H9 (cell line): ENCODE data around the gene MTHFD1L. TPM values are rescaled to one million over a fixed set of nuclear protein-coding genes. Genes with fewer than 3 reads are reported as not detected.

Experiments
- DNase-seq: peaks from one replicate; pipeline ENCODE4 v3.0.0-alpha.2; 2017
- H2AFZ ChIP-seq: one replicate; pipeline ENCODE4 v1.6.1; 2013; ENCODE audit warnings: mild to moderate bottlenecking, low read length, control low read depth, moderate library complexity
- H2AK5ac ChIP-seq: 2 replicates; pipeline ENCODE4 v1.6.1; 2013; ENCODE audit warnings: low read length, control low read depth, mixed read lengths; ENCODE audit not compliant: insufficient read length
- H2BK120ac ChIP-seq: one replicate; pipeline ENCODE4 v1.6.1; 2013; ENCODE audit warnings: low read depth, mild to moderate bottlenecking, low read length, control low read depth, inconsistent platforms; ENCODE audit not compliant: poor library complexity, severe bottlenecking
- H2BK12ac ChIP-seq: 2 replicates; pipeline ENCODE4 v1.6.1; 2013; ENCODE audit warnings: low read length, control low read depth, mixed read lengths, low read depth; ENCODE audit not compliant: insufficient read length
- H2BK15ac ChIP-seq: 2 replicates; pipeline ENCODE4 v1.6.1; 2013; ENCODE audit warnings: low read depth, low read length, control low read depth
- H2BK20ac ChIP-seq: one replicate; pipeline ENCODE4 v1.6.1; 2013; ENCODE audit warnings: low read depth, mild to moderate bottlenecking, low read length, control low read depth, inconsistent platforms; ENCODE audit not compliant: poor library complexity, severe bottlenecking
- H2BK5ac ChIP-seq: 2 replicates; pipeline ENCODE4 v1.6.1; 2013; ENCODE audit warnings: low read length, control low read depth, mixed read lengths; ENCODE audit not compliant: insufficient read length
- H3K14ac ChIP-seq: 2 replicates; pipeline ENCODE4 v1.6.1; 2013; ENCODE audit warnings: low read length, control low read depth; ENCODE audit not compliant: insufficient read depth
- H3K18ac ChIP-seq: 2 replicates; pipeline ENCODE4 v1.6.1; 2013; ENCODE audit warnings: low read depth, mild to moderate bottlenecking, mixed read lengths, low read length, control low read depth; ENCODE audit not compliant: insufficient read length
- H3K23ac ChIP-seq: 2 replicates; pipeline ENCODE4 v1.6.1; 2013; ENCODE audit warnings: low read length, control low read depth, mixed read lengths, low read depth; ENCODE audit not compliant: insufficient read length
- H3K23me2 ChIP-seq: 2 replicates; pipeline ENCODE4 v1.6.1; 2013; ENCODE audit warnings: low read depth, mild to moderate bottlenecking, mixed read lengths, low read length, control low read depth; ENCODE audit not compliant: insufficient read length, poor library complexity, severe bottlenecking
- H3K27ac ChIP-seq: 2 replicates; pipeline ENCODE4 v1.5.1; 2013; ENCODE audit warnings: low read length, control low read depth, mixed read lengths, low read depth; ENCODE audit not compliant: insufficient read length
- H3K27me3 ChIP-seq: 2 replicates; pipeline ENCODE4 v1.6.1; 2013; ENCODE audit warnings: low read length, control low read depth, inconsistent platforms; ENCODE audit not compliant: insufficient read depth
- H3K4ac ChIP-seq: 2 replicates; pipeline ENCODE4 v1.6.1; 2013; ENCODE audit warnings: low read depth, mild to moderate bottlenecking, control low read depth, inconsistent platforms, low read length, moderate library complexity
- H3K4me1 ChIP-seq: 2 replicates; pipeline ENCODE4 v1.6.1; 2013; ENCODE audit warnings: low read length, control low read depth, inconsistent platforms; ENCODE audit not compliant: insufficient read depth
- H3K4me2 ChIP-seq: 2 replicates; pipeline ENCODE4 v1.6.1; 2013; ENCODE audit warnings: low read length, control low read depth, mixed read lengths; ENCODE audit not compliant: insufficient read length, insufficient read depth
- H3K56ac ChIP-seq: 2 replicates; pipeline ENCODE4 v1.6.1; 2013; ENCODE audit warnings: low read depth, mild to moderate bottlenecking, mixed read lengths, low read length, control low read depth; ENCODE audit not compliant: insufficient read length
- H3K79me1 ChIP-seq: 2 replicates; pipeline ENCODE4 v1.6.1; 2013; ENCODE audit warnings: low read depth, mild to moderate bottlenecking, moderate library complexity, low read length, control low read depth, inconsistent platforms; ENCODE audit not compliant: insufficient read depth, poor library complexity, severe bottlenecking
- H3K79me2 ChIP-seq: 2 replicates; pipeline ENCODE4 v1.6.1; 2013; ENCODE audit warnings: low read length, control low read depth, inconsistent platforms; ENCODE audit not compliant: insufficient read depth
- H3K9ac ChIP-seq: 2 replicates; pipeline ENCODE4 v1.6.1; 2013; ENCODE audit warnings: low read length, control low read depth, mixed read lengths; ENCODE audit not compliant: insufficient read length; ENCODE audit errors: extremely low read depth
- H3K9me3 ChIP-seq: one replicate; pipeline ENCODE4 v1.6.1; 2013; ENCODE audit warnings: low read depth, low read length, inconsistent platforms; ENCODE audit not compliant: control insufficient read depth
- H3T11ph ChIP-seq: one replicate; pipeline ENCODE4 v1.6.1; 2013; ENCODE audit warnings: mild to moderate bottlenecking, low read length, control low read depth, inconsistent platforms
- H4K20me1 ChIP-seq: one replicate; pipeline ENCODE4 v1.6.1; 2013; ENCODE audit not compliant: control insufficient read depth, insufficient read length, insufficient read depth
- H4K5ac ChIP-seq: 2 replicates; pipeline ENCODE4 v1.6.1; 2013; ENCODE audit warnings: low read depth, mild to moderate bottlenecking, mixed read lengths, low read length, control low read depth; ENCODE audit not compliant: insufficient read length
- H4K8ac ChIP-seq: replicated peaks from 2 replicates; pipeline ENCODE4 v1.6.1; 2013; ENCODE audit warnings: low read length, control low read depth, mixed read lengths, low read depth; ENCODE audit not compliant: insufficient read length
- H4K91ac ChIP-seq: 2 replicates; pipeline ENCODE4 v1.6.1; 2013; ENCODE audit warnings: low read depth, mild to moderate bottlenecking, moderate library complexity, mixed read lengths, low read length, control low read depth; ENCODE audit not compliant: insufficient read length
- H3K27ac Mint-ChIP-seq, 3 experiments: 2 replicates in 2 of 3; 3 replicates in 1 of 3; pipeline ENCODE4 v1.8.0; 2020 to 2021; ENCODE audit warnings: mixed read lengths in 3 of 3, mild to moderate bottlenecking in 1 of 3, moderate library complexity in 1 of 3
- H3K27me3 Mint-ChIP-seq: 2 replicates; pipeline ENCODE4 v1.8.0; 2021; ENCODE audit warnings: low read depth, mild to moderate bottlenecking, moderate library complexity, mixed read lengths
- H3K36me3 Mint-ChIP-seq, 3 experiments: 2 replicates in 2 of 3; 3 replicates in 1 of 3; pipeline ENCODE4 v1.8.0; 2020 to 2021; ENCODE audit warnings: low read depth in 3 of 3, mixed read lengths in 3 of 3; ENCODE audit not compliant: insufficient read depth in 1 of 3
- H3K4me1 Mint-ChIP-seq, 2 experiments: 2 replicates each; pipeline ENCODE4 v1.8.0; 2020; ENCODE audit warnings: mixed read lengths in 2 of 2
- H3K4me3 Mint-ChIP-seq, 2 experiments: 2 replicates in 1 of 2; 3 replicates in 1 of 2; pipeline ENCODE4 v1.8.0; 2020 to 2021; ENCODE audit warnings: mild to moderate bottlenecking in 2 of 2, mixed read lengths in 2 of 2, moderate library complexity in 1 of 2
- H3K9me3 Mint-ChIP-seq, 2 experiments: 2 replicates in 1 of 2; 3 replicates in 1 of 2; pipeline ENCODE4 v1.8.0; 2020; ENCODE audit warnings: mild to moderate bottlenecking in 2 of 2, mixed read lengths in 2 of 2, moderate library complexity in 1 of 2
- CTCF ChIP-seq: fragments of 200-600 bp; sonication (generic); conservative IDR thresholded peaks from 3 replicates; pipeline ENCODE4 v1.8.0; 2021; ENCODE audit warnings: antibody characterized with exemption, mild to moderate bottlenecking
- WGBS: extraction: QIAGEN DNeasy Blood & Tissue Kit; methylation state at CpG from one replicate; pipeline ENCODE4 v1.1.7; 2013; ENCODE audit warnings: missing lambda C conversion rate, low lambda C conversion rate, mixed read lengths; ENCODE audit not compliant: insufficient read length; ENCODE audit errors: extremely low coverage; 5-methylcytosine and 5-hydroxymethylcytosine counted together
- total RNA-seq: library from RNA; stranded (reverse); gene quantifications from 2 replicates; pipeline ENCODE4 v1.2.1, GENCODE V29; 2021

The MTHFD1L gene
- total RNA-seq, 1 experiment from 2014 or later, result 90.2 TPM

- Histone ChIP-seq H4K91ac (no peak overlapping the region), H3K4me2 (no peak overlapping the region), H3K27me3 (no peaks in the 10 kb centered on the region), H3K23ac (no peak overlapping the region), H4K20me1 (no peaks in the 10 kb centered on the region), H3K9me3 (no peaks in the 10 kb centered on the region), H2AFZ (no peak overlapping the region), H2BK12ac (no peak overlapping the region), H2BK5ac (no peak overlapping the region), H3K4me1 (no peaks in the 10 kb centered on the region; the same call in 1 of the 2 replicates), H3K27ac (no peak overlapping the region), H2BK20ac (no peak overlapping the region), H2BK120ac (no peak overlapping the region), H3K56ac (no peak overlapping the region), H3T11ph (no peak overlapping the region), H4K8ac (no peak overlapping the region), H3K79me2 (peaks cover 3% of the 10 kb centered on the region; the same call in 1 of the 2 replicates), H3K4ac (no peak overlapping the region), H3K79me1 (no peaks in the 10 kb centered on the region), H3K14ac (no peak overlapping the region), H3K18ac (no peak overlapping the region), H2AK5ac (no peak overlapping the region), H2BK15ac (no peak overlapping the region), H4K5ac (no peak overlapping the region), H3K23me2 (peaks cover 3% of the 10 kb centered on the region), H3K9ac (no peak overlapping the region)
- WGBS, result no CpG with 5 or more reads among the region's 3 CpGs
- Mint-ChIP-seq H3K27me3 (no peaks in the 10 kb centered on the region), H3K27ac (no peak overlapping the region; a peak in 1 of 7 replicates), H3K9me3 (no peaks in the 10 kb centered on the region), H3K4me1 (peaks cover 28 to 33% of the 10 kb centered on the region in 2 experiments), H3K4me3 (no peak overlapping the region), H3K36me3 (peaks cover 33 to 68% (median 58%) of the 10 kb centered on the region in 3 experiments; a peak in 6 of 7 replicates)
- TF ChIP-seq CTCF, result no peak
- no peak for DNase-seq
Observed at GRCh38 chr6:150881911-150882481, 16.5 kb downstream of the MTHFD1L start.
